Neutrophil (primary cell): ENCODE results near the gene PRTN3.

Source experiments
- H3K27ac ChIP-seq: fragments of 200-600 bp; sonication (generic); 2 replicates; pipeline ENCODE4 v1.5.1; 2016; ENCODE audit warnings: mild to moderate bottlenecking, moderate library complexity
- H3K27me3 ChIP-seq: fragments of 200-600 bp; sonication (generic); 2 replicates; pipeline ENCODE4 v1.6.0; 2016; ENCODE audit warnings: mild to moderate bottlenecking
- H3K36me3 ChIP-seq: fragments of 200-600 bp; sonication (generic); 2 replicates; pipeline ENCODE4 v1.5.1; 2017
- H3K4me1 ChIP-seq, 2 experiments: fragments of 200-600 bp in 1 of 2; sonication (generic) in 1 of 2; 1 replicate in 1 of 2; 2 replicates in 1 of 2; pipeline versions ENCODE4 v1.5.1 to v1.6.1; 2013 to 2016; ENCODE audit warnings: low read depth in 1 of 2, low read length in 1 of 2, mild to moderate bottlenecking in 1 of 2, moderate library complexity in 1 of 2; ENCODE audit not compliant: control insufficient read depth in 1 of 2, insufficient read depth in 1 of 2
- H3K4me3 ChIP-seq, 2 experiments: fragments of 200-600 bp in 1 of 2; sonication (generic) in 1 of 2; 1 replicate in 1 of 2; 2 replicates in 1 of 2; pipeline ENCODE4 v1.5.1; 2013 to 2016; ENCODE audit warnings: low read depth in 1 of 2, low read length in 1 of 2, mild to moderate bottlenecking in 1 of 2, moderate library complexity in 1 of 2
- H3K9me3 ChIP-seq: fragments of 200-600 bp; sonication (generic); 2 replicates; pipeline ENCODE4 v1.5.1; 2016
- CTCF ChIP-seq: fragments of 200-600 bp; sonication (generic); IDR thresholded peaks from 2 replicates; pipeline ENCODE4 v1.5.1; 2016; ENCODE audit warnings: antibody characterized with exemption

PRTN3 gene

GRCh38 chr19:805166-805551 lies 35.6 kb upstream of the PRTN3 start:
- Histone ChIP-seq H3K27ac (no peak overlapping the region), H3K36me3 (peaks cover 79% of the 10 kb centered on the region), H3K9me3 (no peaks in the 10 kb centered on the region), H3K4me1 (peaks cover 13 to 14% of the 10 kb centered on the region in 2 experiments), H3K4me3 (no peak overlapping the region), H3K27me3 (no peaks in the 10 kb centered on the region)
- no peak for TF ChIP-seq CTCF

GRCh38 chr19:805600-806550 lies 34.9 kb upstream of the PRTN3 start:
- H3K9me3 ChIP-seq, result no peaks in the 10 kb centered on the region
- peaks cover 7% of the 10 kb centered on the region in 2 experiments for H3K4me1 ChIP-seq
- TF ChIP-seq CTCF, result no peak
- H3K27ac ChIP-seq, result no peak overlapping the region
- H3K4me3 ChIP-seq, result no peak overlapping the region
- H3K27me3 ChIP-seq, result no peaks in the 10 kb centered on the region
- H3K36me3 ChIP-seq, result peaks cover 86% of the 10 kb centered on the region

- H3K27me3 ChIP-seq, result no peaks in the 10 kb centered on the region
- H3K4me3 ChIP-seq, result no peak overlapping the region
Observed at GRCh38 chr19:806815-807421, 33.9 kb upstream of the PRTN3 start.

GRCh38 chr19:807627-808422 lies 33.0 kb upstream of the PRTN3 start:
- Histone ChIP-seq H3K4me1 (no peaks in the 10 kb centered on the region), H3K4me3 (no peak overlapping the region), H3K36me3 (peaks cover 91% of the 10 kb centered on the region), H3K27me3 (no peaks in the 10 kb centered on the region), H3K9me3 (no peaks in the 10 kb centered on the region), H3K27ac (peak overlapping the region; percentile 25)
- no peak for TF ChIP-seq CTCF

More at GRCh38 chr19:806815-807421, 33.9 kb upstream of the PRTN3 start:
- Histone ChIP-seq H3K27ac (peak overlapping the region; percentile 25), H3K9me3 (no peaks in the 10 kb centered on the region), H3K4me1 (no peaks in the 10 kb centered on the region), H3K36me3 (peaks cover 88% of the 10 kb centered on the region)
- no peak for TF ChIP-seq CTCF

- no peaks in the 10 kb centered on the region for H3K4me1 ChIP-seq
- H3K36me3 ChIP-seq, result peaks cover 95% of the 10 kb centered on the region
- no peak for TF ChIP-seq CTCF
- no peak overlapping the region for H3K27ac ChIP-seq
- H3K4me3 ChIP-seq, result no peak overlapping the region
- no peaks in the 10 kb centered on the region for H3K9me3 ChIP-seq
- no peaks in the 10 kb centered on the region for H3K27me3 ChIP-seq
Observed at GRCh38 chr19:808423-808775, 32.4 kb upstream of the PRTN3 start.
